ENCODE data around the gene SERPING1. TPM values are rescaled to one million over a fixed set of nuclear protein-coding genes. Genes with fewer than 3 reads are reported as not detected.
A peak's percentile ranks its signal among the peaks of the same experiment; 100 is the strongest.

Gene SERPING1
- total and polyA plus RNA-seq, 2 experiments from 2014 or later, result 147 to 319 TPM

DNA sequence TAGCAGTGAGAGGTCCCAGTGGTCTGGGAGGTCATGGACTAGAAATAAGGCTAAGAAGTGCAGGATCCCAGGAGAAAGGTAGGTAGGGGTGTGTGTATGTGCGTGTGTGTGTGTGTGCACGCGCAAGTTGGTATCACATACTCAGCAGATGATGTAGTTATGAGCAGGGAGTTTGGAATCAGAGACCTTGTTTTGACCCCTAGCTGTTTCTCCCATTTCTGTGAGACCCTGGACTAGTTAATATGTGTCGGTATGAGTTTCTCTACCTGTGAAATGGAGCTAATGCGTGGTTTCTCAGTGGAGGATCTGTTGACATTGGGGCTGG lies 1.3 kb downstream of the SERPING1 start:
- H3K27ac ChIP-seq, result peak overlapping the region; percentile 80
- H3K9me3 ChIP-seq (ENCODE audit: low read depth), result no peaks in the 10 kb centered on the region
- no peaks in the 10 kb centered on the region for H3K27me3 ChIP-seq (replicated peaks; ENCODE audit: insufficient read depth)
- TF ChIP-seq EZH2 (IDR thresholded peaks at IDR 0.05; ENCODE audit: insufficient read depth, poor library complexity, severe bottlenecking) (no peak), EZH2phosphoT487 (IDR thresholded peaks at IDR 0.05; ENCODE audit: insufficient read depth, low read depth) (no peak)
- DNase-seq, result peak; percentile 66
- H3K9me2 ChIP-seq (ENCODE audit: insufficient read depth), result no peaks in the 10 kb centered on the region
- peak overlapping the region; percentile 87 for H3K9ac ChIP-seq
- H3K36me3 ChIP-seq (ENCODE audit: low read depth), result no peaks in the 10 kb centered on the region
- WGBS, 2 experiments (ENCODE audit: low coverage in 1 of 2, low lambda C conversion rate in 2 of 2, missing lambda C conversion rate in 2 of 2), result 5 to 6% methylated on average over 5 of the region's 5 CpGs
- peak overlapping the region; percentile 83 for H3K4me2 ChIP-seq (ENCODE audit: unreplicated experiment)
- H3F3A ChIP-seq (ENCODE audit: insufficient read depth), result peaks cover 12% of the 10 kb centered on the region; the same call in 1 of the 2 replicates
- no peaks in the 10 kb centered on the region for H4K20me1 ChIP-seq (ENCODE audit: insufficient read depth)
- H3K4me1 ChIP-seq (ENCODE audit: insufficient read depth), result peaks cover 11% of the 10 kb centered on the region
- peak overlapping the region; percentile 91 for H2AFZ ChIP-seq
- in situ Hi-C loops (cut with MboI), result no loop called here
- H3K79me2 ChIP-seq (ENCODE audit: insufficient read depth), result no peaks in the 10 kb centered on the region
- peak overlapping the region; percentile 77 for H3K4me3 ChIP-seq

DNA sequence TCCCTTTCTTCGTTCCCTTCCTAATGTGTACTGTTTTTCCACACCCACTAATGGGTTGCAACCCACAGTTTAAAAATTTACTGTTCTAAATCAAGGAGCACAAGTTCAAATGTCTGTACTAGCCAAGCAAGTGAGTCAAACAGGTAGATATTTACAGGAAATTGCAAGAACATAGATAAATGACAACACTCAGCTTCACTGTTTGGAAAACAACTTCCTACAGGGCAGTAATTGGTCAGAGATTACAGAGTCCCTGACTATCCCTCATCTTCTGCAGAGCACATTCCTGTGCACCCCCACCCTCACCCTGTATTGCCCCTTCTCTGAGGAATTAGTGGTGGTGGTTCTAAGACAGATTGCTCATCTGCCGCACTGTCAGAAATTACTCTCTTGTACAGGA lies 1.9 kb downstream of the SERPING1 start:
- Histone ChIP-seq H3F3A (ENCODE audit: insufficient read depth) (peaks cover 12% of the 10 kb centered on the region; the same call in 1 of the 2 replicates), H2AFZ (peak overlapping the region; percentile 91), H3K27me3 (replicated peaks; ENCODE audit: insufficient read depth) (no peaks in the 10 kb centered on the region), H3K9me2 (ENCODE audit: insufficient read depth) (no peaks in the 10 kb centered on the region), H3K79me2 (ENCODE audit: insufficient read depth) (no peaks in the 10 kb centered on the region), H4K20me1 (ENCODE audit: insufficient read depth) (no peaks in the 10 kb centered on the region), H3K4me3 (peak overlapping the region; percentile 77), H3K27ac (peak overlapping the region; percentile 80), H3K9me3 (ENCODE audit: low read depth) (no peaks in the 10 kb centered on the region), H3K4me1 (ENCODE audit: insufficient read depth) (peaks cover 11% of the 10 kb centered on the region), H3K9ac (peak overlapping the region; percentile 87), H3K4me2 (ENCODE audit: unreplicated experiment) (peak overlapping the region; percentile 83), H3K36me3 (ENCODE audit: low read depth) (no peaks in the 10 kb centered on the region)
- 54 to 59% methylated on average over 2 of the region's 2 CpGs for WGBS, 2 experiments (ENCODE audit: low coverage in 1 of 2, low lambda C conversion rate in 2 of 2, missing lambda C conversion rate in 2 of 2)
- no peak for DNase-seq
- TF ChIP-seq EZH2phosphoT487 (IDR thresholded peaks at IDR 0.05; ENCODE audit: insufficient read depth, low read depth), result no peak
- TF ChIP-seq EZH2 (IDR thresholded peaks at IDR 0.05; ENCODE audit: insufficient read depth, poor library complexity, severe bottlenecking), result no peak
- in situ Hi-C loops (cut with MboI), result no loop called here

DNA sequence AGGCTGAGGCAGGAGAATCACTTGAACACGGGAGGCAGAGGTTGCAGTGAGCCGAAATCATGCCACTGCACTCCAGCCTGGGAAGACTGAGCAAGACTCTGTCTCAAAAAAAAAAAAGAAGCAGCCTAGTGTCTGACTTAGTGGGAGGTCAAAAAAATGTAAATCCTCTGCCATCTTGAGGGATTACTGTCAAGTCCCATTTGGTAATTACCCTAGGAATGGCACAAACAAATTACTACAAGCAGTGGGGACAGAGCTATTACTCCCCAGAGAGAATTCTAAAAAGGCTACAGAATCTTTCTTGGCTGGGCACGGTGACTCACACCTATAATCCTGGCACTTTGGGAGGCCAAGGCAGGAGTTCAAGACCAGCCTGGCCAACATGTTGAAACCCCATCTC lies 3.8 kb downstream of the SERPING1 start:
- no peak for DNase-seq
- no peaks in the 10 kb centered on the region for H3K79me2 ChIP-seq (ENCODE audit: insufficient read depth)
- H3K9me3 ChIP-seq (ENCODE audit: low read depth), result no peaks in the 10 kb centered on the region
- TF ChIP-seq EZH2phosphoT487 (IDR thresholded peaks at IDR 0.05; ENCODE audit: insufficient read depth, low read depth) (no peak), EZH2 (IDR thresholded peaks at IDR 0.05; ENCODE audit: insufficient read depth, poor library complexity, severe bottlenecking) (no peak)
- WGBS, 2 experiments (ENCODE audit: low coverage in 1 of 2, low lambda C conversion rate in 2 of 2, missing lambda C conversion rate in 2 of 2), result 74 to 86% methylated on average over 3 of the region's 3 CpGs
- H3K9ac ChIP-seq, result no peak overlapping the region
- H3K4me2 ChIP-seq (ENCODE audit: unreplicated experiment), result no peak overlapping the region
- no peak overlapping the region for H2AFZ ChIP-seq
- no peaks in the 10 kb centered on the region for H3K9me2 ChIP-seq (ENCODE audit: insufficient read depth)
- H3K4me3 ChIP-seq, result no peak overlapping the region
- no peaks in the 10 kb centered on the region for H3K36me3 ChIP-seq (ENCODE audit: low read depth)
- H3K27ac ChIP-seq, result no peak overlapping the region
- no peaks in the 10 kb centered on the region for H4K20me1 ChIP-seq (ENCODE audit: insufficient read depth)
- in situ Hi-C loops (cut with MboI), result no loop called here
- peaks cover 11% of the 10 kb centered on the region for H3K4me1 ChIP-seq (ENCODE audit: insufficient read depth)
- peaks cover 12% of the 10 kb centered on the region; the same call in 1 of the 2 replicates for H3F3A ChIP-seq (ENCODE audit: insufficient read depth)
- H3K27me3 ChIP-seq (replicated peaks; ENCODE audit: insufficient read depth), result no peaks in the 10 kb centered on the region

DNA sequence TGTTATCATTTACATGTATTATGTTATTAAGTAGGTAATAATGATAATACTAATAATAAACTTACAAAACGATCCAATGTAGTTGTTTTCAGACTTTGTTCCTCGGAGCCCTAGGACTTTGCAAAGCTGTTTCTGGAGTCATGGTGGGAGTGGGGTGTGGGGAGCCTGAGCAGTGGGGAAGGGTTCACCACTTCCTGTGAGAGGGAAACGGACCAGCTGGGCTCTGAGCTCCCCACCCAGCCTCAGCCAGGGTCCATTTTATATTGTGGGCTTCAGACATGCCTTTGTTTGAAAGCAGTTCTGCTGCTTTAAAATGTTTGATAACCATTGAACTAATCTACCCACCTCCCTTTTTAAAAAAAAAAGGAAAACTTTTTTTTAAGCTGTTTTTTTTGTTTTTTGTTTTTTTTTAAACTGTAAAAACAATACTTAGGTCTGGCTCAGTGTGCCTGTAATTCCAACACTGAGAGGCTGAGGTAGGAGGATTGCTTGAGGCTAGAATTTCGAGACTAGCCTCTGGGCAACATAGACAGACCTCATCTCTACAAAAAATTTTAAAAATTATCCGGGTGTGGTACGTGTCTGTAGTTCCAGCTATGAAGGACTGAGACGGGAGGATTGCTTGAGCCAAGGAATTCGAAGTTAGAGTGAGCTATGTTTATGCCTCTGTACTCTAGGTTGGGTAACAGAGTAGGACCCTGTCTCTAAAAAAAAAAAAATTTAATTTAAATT lies 7.0 kb downstream of the SERPING1 start:
- Histone ChIP-seq H3K27me3 (replicated peaks; ENCODE audit: insufficient read depth) (no peaks in the 10 kb centered on the region), H3K9me3 (ENCODE audit: low read depth) (no peaks in the 10 kb centered on the region), H3K4me3 (no peak overlapping the region), H3K4me1 (ENCODE audit: insufficient read depth) (no peaks in the 10 kb centered on the region), H3K9me2 (ENCODE audit: insufficient read depth) (no peaks in the 10 kb centered on the region), H4K20me1 (ENCODE audit: insufficient read depth) (no peaks in the 10 kb centered on the region), H3F3A (ENCODE audit: insufficient read depth) (no peaks in the 10 kb centered on the region; the same call in 1 of the 2 replicates), H3K79me2 (ENCODE audit: insufficient read depth) (no peaks in the 10 kb centered on the region), H3K27ac (no peak overlapping the region), H3K4me2 (ENCODE audit: unreplicated experiment) (no peak overlapping the region), H3K9ac (no peak overlapping the region), H3K36me3 (ENCODE audit: low read depth) (peaks cover 3% of the 10 kb centered on the region; the same call in 1 of the 2 replicates), H2AFZ (no peak overlapping the region)
- DNase-seq, result no peak
- TF ChIP-seq EZH2phosphoT487 (IDR thresholded peaks at IDR 0.05; ENCODE audit: insufficient read depth, low read depth) (no peak), EZH2 (IDR thresholded peaks at IDR 0.05; ENCODE audit: insufficient read depth, poor library complexity, severe bottlenecking) (no peak)
- 39 to 43% methylated on average over 8 of the region's 8 CpGs for WGBS, 2 experiments (ENCODE audit: low coverage in 1 of 2, low lambda C conversion rate in 2 of 2, missing lambda C conversion rate in 2 of 2)
- in situ Hi-C loops (cut with MboI), result no loop called here

Measured in GM23248 (cell line).